Skeletal muscle tissue (tissue), 4 donors: ENCODE measurements around the gene HSDL1. TPM values are rescaled to one million over a fixed set of nuclear protein-coding genes. Genes with fewer than 3 reads are reported as not detected.
"Not testable (repeated sequence)": the region's sequence is repeated elsewhere in the genome, so short reads cannot be mapped to it uniquely, and the experiment has no call there.

Experiments used
- H3K27ac ChIP-seq: one replicate; pipeline ENCODE4 v1.7.0; 2013; ENCODE audit warnings: mild to moderate bottlenecking, low read depth, low read length, inconsistent platforms
- H3K27me3 ChIP-seq, 3 donors: one replicate each; pipeline ENCODE4 v1.7.0; 2013; ENCODE audit warnings: low read length in 3 of 3; ENCODE audit not compliant: control insufficient read depth in 3 of 3, insufficient read depth in 3 of 3
- H3K36me3 ChIP-seq, 3 donors: one replicate each; pipeline ENCODE4 v1.7.0; 2013; ENCODE audit warnings: low read length in 3 of 3; ENCODE audit not compliant: control insufficient read depth in 3 of 3, insufficient read depth in 3 of 3
- H3K4me1 ChIP-seq, 3 donors: one replicate each; pipeline ENCODE4 v1.7.0; 2013; ENCODE audit warnings: low read length in 3 of 3, mild to moderate bottlenecking in 3 of 3; ENCODE audit not compliant: control insufficient read depth in 3 of 3, insufficient read depth in 3 of 3
- H3K4me3 ChIP-seq, 3 donors: one replicate each; pipeline ENCODE4 v1.7.0; 2013; ENCODE audit warnings: low read length in 3 of 3
- H3K9ac ChIP-seq, 3 donors: one replicate each; pipeline ENCODE4 v1.7.0; 2013; ENCODE audit warnings: low read length in 3 of 3, mild to moderate bottlenecking in 3 of 3, moderate library complexity in 2 of 3, low read depth in 1 of 3
- H3K9me3 ChIP-seq, 3 donors: one replicate each; pipeline ENCODE4 v1.7.0; 2013; ENCODE audit warnings: low read length in 3 of 3; ENCODE audit not compliant: control insufficient read depth in 3 of 3
- total RNA-seq: library from RNA; depleted of rRNA; stranded (reverse); fragments of >200 nt; gene quantifications from one replicate; pipeline ENCODE4 v1.2.3, GENCODE V29; 2014
- donor health status: Osteomylitis.

The HSDL1 gene
- total RNA-seq, 1 donor from 2014 or later = 17.2 TPM

DNA sequence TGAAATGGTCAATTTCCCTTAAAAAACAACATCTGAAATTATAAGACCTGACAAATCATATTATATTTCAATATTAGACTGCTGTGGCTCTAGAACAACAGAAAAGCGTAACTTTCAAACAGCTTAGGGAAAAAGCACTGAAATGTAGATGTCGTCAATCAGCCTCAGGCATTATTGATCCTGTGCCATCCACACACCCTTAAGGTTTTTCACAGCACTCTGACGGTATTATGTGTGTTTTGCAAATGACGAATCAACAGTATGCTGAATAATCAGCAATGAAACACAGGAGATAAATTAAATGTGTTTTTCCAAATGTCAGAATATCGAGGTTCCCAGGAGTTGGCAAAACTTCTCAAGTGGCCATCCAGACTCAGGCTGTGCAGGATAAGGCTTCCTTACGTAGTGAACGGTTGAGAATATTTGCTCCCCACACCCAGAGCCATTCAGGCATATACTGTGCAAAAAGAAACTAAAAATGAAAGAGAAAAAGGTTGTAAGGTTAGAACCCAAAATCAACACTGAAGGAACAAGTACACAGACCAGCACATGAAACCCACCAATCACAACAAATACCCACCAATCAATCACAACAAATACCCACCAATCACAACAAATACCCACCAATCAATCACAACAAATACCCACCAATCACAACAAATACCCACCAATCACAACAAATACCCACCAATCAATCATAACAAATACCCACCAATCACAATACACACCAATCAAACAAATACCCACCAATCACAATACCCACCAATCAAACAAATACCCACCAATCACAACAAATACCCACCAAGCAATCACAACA is 20.5 kb downstream of the HSDL1 start:
- Histone ChIP-seq H3K36me3 (peaks cover 8 to 39% (median 26%) of the 10 kb centered on the region in 3 donors), H3K27ac (no peak overlapping the region), H3K4me3 (no peak overlapping the region), H3K9ac (no peak overlapping the region), H3K4me1 (no peaks in the 10 kb centered on the region), H3K9me3 (no peaks in the 10 kb centered on the region), H3K27me3 (no peaks in the 10 kb centered on the region)

DNA sequence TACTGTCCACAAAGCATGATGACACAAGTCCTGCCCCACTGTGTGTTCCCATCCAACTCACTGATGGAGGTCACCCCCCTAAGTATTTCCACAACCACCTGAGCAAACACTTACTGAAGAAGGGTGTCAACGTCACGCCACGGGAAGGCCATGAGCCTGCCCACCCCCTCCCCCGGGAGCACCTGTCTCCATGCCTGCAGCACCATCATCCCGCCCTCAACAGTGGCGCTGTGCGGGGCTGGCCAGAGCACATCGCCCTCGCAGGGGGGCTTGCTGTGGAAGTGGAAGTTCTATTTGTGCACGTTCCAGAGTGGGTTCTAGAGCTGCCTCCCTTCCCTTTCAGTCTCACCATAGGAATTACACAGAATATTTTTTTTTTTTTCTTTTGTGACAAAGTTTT is 24.0 kb downstream of the HSDL1 start:
- no peaks in the 10 kb centered on the region for H3K9me3 ChIP-seq
- H3K4me1 ChIP-seq = peaks cover 4 to 10% (median 7%) of the 10 kb centered on the region in 3 donors
- peaks cover 6 to 25% (median 16%) of the 10 kb centered on the region in 3 donors for H3K36me3 ChIP-seq
- no peak overlapping the region for H3K9ac ChIP-seq
- no peak overlapping the region for H3K27ac ChIP-seq
- H3K27me3 ChIP-seq = no peaks in the 10 kb centered on the region
- H3K4me3 ChIP-seq = no peak overlapping the region

GRCh38 chr16:84120023-84120422 is 25.0 kb downstream of the HSDL1 start:
- Histone ChIP-seq H3K27me3 (no peaks in the 10 kb centered on the region), H3K27ac (no peak overlapping the region), H3K4me1 (peaks cover 10 to 17% (median 16%) of the 10 kb centered on the region in 3 donors), H3K4me3 (no peak overlapping the region), H3K36me3 (peaks cover 6 to 25% (median 16%) of the 10 kb centered on the region in 3 donors), H3K9me3 (no peaks in the 10 kb centered on the region), H3K9ac (no peak overlapping the region)

GRCh38 chr16:84119368-84119767 is 25.6 kb downstream of the HSDL1 start:
- Histone ChIP-seq H3K4me1 (peaks cover 11 to 20% (median 16%) of the 10 kb centered on the region in 3 donors), H3K9me3 (no peaks in the 10 kb centered on the region), H3K4me3 (no peak overlapping the region), H3K9ac (no peak overlapping the region), H3K27me3 (no peaks in the 10 kb centered on the region), H3K27ac (no peak overlapping the region), H3K36me3 (peaks cover 5 to 24% (median 13%) of the 10 kb centered on the region in 3 donors)

DNA sequence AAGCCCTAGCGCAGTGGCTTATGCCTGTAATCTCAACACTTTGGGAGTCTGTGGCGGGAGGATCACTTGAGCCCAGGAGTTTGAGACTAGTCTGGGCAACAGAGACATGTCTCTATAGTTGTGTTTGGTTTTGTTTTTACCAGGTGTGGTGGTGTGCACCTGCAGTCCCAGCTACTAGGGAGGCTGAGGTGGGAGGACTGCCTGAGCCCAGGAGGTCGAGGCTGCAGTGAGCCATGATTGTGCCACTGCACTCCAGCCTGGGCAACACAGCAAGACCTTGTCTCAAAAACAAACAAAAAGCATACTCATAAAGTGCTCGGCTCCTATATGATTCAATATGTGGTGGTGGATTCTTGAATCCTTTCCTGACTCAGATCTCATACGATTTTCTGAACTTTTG is 26.7 kb downstream of the HSDL1 start:
- H3K27ac ChIP-seq, H3K9me3 ChIP-seq, H3K9ac ChIP-seq, H3K27me3 ChIP-seq, H3K4me3 ChIP-seq: not testable (repeated sequence)
- Histone ChIP-seq H3K36me3 (peaks cover 2 to 15% (median 6%) of the 10 kb centered on the region in 3 donors), H3K4me1 (peaks cover 11 to 23% (median 18%) of the 10 kb centered on the region in 3 donors)

DNA sequence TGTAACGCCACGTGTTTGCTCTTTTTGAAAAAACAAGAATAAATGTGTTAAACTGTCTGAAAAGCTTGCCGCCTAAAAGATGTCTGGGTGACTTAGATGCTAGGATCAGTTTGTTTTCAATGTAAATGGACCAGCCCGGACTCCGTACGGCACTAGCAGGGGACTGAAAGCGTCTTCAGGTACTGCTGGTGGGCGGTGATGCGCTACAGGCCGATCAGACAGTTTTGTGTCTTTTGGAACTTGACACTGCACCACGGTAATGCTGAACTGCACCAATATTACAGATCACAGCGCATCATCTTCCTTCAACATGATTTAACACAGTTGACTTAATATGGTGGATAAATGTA is 27.5 kb downstream of the HSDL1 start:
- Histone ChIP-seq H3K27me3 (no peaks in the 10 kb centered on the region), H3K27ac (peak overlapping the region; percentile 90), H3K9ac (peak overlapping the region; percentile 97 to 99 (median 98)), H3K4me1 (peaks cover 11 to 23% (median 18%) of the 10 kb centered on the region in 3 donors), H3K9me3 (no peaks in the 10 kb centered on the region), H3K4me3 (peak overlapping the region; percentile 92 to 97 (median 96)), H3K36me3 (peaks cover 0 to 6% (median under 1%) of the 10 kb centered on the region in 3 donors)

DNA sequence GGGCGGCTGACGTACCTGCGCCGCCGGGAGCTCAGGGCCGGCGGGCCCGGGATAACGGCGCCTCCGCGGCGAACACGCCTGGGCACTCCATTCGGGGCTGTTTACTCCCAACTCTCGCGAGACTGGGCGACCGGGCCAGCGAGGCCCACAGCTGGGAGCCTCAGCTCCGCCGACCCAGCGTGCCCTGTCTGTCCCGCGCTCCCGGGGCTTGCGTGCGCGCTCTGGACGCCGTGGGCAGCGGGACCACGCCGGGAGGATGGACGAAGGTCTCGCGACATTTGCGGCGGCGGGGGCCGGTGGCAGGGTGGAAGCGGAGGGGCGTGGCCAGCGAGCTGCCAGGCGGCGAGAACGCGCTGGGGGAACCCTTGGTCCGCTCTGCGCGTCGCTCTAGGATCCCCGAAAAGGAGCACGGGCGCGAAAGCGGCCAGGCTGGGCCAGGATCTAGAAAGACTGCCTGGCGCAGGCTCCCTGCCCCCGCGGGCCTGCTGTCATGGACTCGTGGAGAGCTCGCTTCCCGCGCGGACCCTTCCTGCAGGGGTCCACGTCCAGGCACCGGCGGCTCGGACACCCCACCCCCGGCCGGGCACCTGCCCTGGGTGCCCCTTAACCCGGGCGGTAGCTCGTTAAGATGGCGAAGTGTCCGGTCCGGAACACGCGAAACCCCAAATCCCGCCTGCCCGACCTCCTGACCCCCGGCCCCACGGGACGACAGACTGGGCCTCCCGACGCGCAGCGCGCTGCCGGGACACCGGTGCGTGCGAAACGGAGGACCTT is 28.1 kb downstream of the HSDL1 start, which contains the start of gene MBTPS1:
Gene MBTPS1 (minus strand): TSS at position 223 of the 774 bp plus-strand sequence. CDS start 15,159 bp downstream, outside the sequence.
- Histone ChIP-seq H3K27me3 (no peaks in the 10 kb centered on the region), H3K36me3 (peaks cover 0 to 5% (median 0%) of the 10 kb centered on the region in 3 donors), H3K27ac (peak within 1 kb of the TSS; percentile 90), H3K9me3 (no peaks in the 10 kb centered on the region), H3K9ac (peak within 1 kb of the TSS; percentile 97 to 99 (median 98)), H3K4me3 (peak within 1 kb of the TSS; percentile 92 to 97 (median 96)), H3K4me1 (peaks cover 11 to 23% (median 18%) of the 10 kb centered on the region in 3 donors)

GRCh38 chr16:84115919-84116719 is 28.9 kb downstream of the HSDL1 start:
- Histone ChIP-seq H3K4me3 (peak overlapping the region; percentile 92 to 97 (median 96)), H3K36me3 (peaks cover 0 to 3% (median 0%) of the 10 kb centered on the region in 3 donors), H3K9me3 (no peaks in the 10 kb centered on the region), H3K9ac (peak overlapping the region; percentile 97 to 99 (median 98)), H3K27ac (peak overlapping the region; percentile 90), H3K4me1 (peaks cover 11 to 23% (median 18%) of the 10 kb centered on the region in 3 donors), H3K27me3 (no peaks in the 10 kb centered on the region)

DNA sequence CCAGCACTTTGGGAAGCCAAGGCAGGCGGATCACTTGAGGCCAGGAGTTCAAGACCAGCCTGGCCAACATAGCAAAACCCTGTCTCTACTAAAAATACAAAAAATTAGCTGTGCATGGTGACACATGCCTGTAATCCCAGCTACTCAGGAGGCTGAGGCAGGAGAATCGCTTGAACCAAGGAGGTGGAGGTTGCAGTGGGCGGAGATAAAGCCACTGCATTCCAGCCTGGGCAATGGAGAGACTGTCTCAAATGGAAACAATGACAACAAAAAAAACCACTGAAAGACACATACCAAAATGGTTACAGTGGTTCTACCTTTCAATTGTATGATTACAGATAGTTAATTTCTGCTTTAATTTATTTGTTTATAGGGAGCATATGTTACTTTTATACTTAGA is 33.0 kb downstream of the HSDL1 start:
- not testable (repeated sequence) for H3K4me3 ChIP-seq, H3K9me3 ChIP-seq, H3K9ac ChIP-seq, H3K36me3 ChIP-seq, H3K27ac ChIP-seq, H3K27me3 ChIP-seq
- peaks cover 26 to 45% (median 37%) of the 10 kb centered on the region in 3 donors for H3K4me1 ChIP-seq
